ENCODE data around the gene NFATC2.

GRCh38 chr20:51403466-51404220 is 138.9 kb downstream of the NFATC2 start:
- TF ChIP-seq CTCF (IDR thresholded peaks at IDR 0.05; ENCODE audit: low read length) = no peak
- TF ChIP-seq EZH2 (IDR thresholded peaks at IDR 0.05; ENCODE audit: borderline replicate concordance, low read length) = no peak
